Activated CD4-positive, alpha-beta T cell treated with anti-CD3 and anti-CD28 coated beads, Interleukin-10, Interleukin-2, amounts not matched to agents 100 ng/mL and 50 ng/mL, durations not matched to agents 16 hours and 8 hours (primary cell): ENCODE measurements around the gene C8G.

Source experiments
- DNase-seq: peaks from one replicate; pipeline ENCODE4 v3.0.0-alpha.2; 2020

C8G gene

DNA sequence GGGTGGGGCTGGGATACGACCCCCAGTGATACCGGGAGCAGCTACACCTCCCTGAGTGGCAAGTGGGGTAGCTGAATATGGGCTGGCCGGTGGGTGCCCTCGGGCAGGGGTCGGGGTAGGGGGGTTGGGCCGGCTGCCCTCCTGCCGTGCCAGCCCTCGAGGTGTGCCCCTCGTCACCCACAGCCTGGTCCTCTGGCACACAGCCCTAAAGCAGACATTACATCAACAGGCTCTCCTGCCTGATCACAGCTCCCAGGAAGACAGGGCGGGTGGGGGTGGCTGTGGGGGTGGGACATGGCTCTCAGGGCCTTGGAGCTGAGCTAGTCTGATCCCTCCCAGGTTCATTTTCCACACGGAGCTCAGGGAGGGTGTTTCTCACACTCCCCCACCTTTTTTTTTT, 23.7 kb upstream of the C8G start:
- no peak for DNase-seq

DNA sequence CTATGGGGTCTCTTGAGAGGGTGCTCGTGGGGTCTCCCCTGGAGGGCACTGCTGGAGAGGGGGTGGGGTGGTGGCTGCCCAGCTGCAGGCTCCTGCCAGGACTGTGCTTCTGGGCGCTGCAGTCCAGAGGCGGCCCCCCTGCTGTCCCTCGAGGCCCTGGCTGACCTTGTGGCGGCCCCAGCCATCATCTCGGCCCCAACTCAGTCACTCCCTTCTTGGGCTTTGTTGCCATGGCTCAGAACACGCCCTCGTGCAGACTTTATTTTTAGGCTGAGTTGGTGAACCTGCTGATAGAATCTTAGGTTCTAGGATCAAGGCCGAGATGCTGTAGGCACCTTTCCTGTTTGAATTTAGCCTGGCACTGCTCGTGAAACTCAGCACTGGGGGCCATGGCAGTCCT, 23.3 kb upstream of the C8G start:
- no peak for DNase-seq

DNA sequence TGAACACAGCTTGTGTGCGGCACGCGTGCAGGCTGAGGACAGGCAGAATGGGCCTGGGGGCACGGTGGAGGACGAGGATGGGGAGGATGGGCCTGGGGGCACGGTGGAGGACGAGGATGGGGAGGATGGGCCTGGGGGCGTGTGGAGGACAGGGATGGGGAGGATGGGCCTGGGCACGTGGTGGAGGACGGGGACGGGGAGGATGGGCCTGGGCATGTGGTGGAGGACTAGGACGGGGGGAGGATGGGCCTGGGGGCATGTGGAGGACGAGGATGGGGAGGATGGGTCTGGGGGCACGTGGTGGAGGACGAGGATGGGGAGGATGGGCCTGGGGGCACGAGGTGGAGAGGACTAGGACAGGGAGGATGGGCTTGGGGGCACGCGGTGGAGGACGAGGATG, 22.5 kb upstream of the C8G start:
- DNase-seq = no peak

DNA sequence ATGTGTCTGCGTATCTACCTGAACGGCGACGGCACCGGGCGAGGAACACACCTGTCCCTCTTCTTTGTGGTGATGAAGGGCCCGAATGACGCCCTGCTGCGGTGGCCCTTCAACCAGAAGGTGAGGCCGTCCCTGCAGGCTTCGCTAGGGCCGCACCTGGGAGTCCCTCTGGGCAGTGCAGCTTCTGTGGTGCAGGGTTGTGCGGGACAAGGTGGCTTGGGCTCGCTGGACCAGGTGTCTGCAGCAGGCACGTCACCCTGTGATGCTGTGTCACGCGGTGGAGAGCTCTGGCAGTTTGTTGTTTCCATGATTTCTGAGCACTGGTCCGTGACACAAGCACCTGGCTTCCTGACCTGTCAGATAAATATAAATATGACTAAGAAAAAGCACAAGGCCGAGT, 21.2 kb upstream of the C8G start:
- DNase-seq = no peak

DNA sequence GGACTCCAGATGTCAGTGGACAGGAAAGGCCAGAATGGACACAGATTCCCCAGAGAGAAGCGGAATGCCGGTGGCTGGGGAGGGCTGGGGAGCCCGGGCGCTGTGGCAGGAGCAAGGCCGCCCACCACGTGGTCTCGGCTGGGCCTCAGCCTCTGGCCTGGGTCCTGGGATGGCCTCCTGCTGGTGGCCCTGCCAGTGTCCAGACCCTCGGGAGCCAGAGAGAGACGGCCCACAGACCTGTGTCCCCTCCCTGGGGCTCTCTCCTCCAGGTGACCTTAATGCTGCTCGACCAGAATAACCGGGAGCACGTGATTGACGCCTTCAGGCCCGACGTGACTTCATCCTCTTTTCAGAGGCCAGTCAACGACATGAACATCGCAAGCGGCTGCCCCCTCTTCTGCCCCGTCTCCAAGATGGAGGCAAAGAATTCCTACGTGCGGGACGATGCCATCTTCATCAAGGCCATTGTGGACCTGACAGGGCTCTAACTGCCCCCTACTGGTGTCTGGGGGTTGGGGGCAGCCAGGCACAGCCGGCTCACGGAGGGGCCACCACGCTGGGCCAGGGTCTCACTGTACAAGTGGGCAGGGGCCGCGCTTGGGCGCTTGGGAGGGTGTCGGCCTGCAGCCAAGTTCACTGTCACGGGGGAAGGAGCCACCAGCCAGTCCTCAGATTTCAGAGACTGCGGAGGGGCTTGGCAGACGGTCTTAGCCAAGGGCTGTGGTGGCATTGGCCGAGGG, 19.5 kb upstream of the C8G start:
- DNase-seq = no peak

DNA sequence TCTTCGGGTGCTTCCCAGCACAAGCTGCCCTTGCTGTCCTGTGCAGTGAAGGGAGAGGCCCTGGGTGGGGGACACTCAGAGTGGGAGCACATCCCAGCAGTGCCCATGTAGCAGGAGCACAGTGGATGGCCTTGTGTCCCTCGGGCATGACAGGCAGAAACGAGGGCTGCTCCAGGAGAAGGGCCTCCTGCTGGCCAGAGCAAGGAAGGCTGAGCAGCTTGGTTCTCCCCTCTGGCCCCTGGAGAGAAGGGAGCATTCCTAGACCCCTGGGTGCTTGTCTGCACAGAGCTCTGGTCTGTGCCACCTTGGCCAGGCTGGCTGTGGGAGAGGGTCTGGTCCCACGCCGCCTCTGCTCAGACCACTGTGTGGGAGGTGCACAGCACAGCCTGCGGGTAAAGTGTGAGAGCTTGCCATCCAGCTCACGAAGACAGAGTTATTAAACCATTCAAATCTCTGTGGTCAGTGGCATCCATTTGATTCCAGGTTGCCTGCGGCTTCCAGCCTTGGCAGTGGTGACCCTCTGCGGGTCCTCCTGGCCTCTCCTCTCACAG, 18.8 kb upstream of the C8G start:
- DNase-seq = no peak

DNA sequence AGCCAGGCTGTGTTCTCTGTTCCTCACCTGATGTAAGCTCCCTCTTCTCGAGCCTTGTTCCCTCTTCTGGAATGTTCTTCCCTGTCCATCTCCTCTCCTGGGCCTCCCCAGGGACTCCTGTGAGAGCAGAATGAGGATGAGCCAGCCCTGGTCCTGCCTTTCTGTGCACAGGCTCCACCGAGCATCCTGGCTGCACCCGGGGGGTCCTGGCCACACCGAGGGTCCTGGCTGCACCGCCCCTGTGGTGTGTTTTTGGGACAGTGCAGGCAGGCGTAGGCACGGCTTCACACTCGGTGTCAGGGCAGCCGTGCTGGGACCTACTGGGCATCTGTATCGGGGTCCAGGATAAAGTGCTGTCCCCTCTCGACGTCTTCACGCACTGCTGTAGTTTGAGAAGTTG, 18.3 kb upstream of the C8G start:
- no peak for DNase-seq

DNA sequence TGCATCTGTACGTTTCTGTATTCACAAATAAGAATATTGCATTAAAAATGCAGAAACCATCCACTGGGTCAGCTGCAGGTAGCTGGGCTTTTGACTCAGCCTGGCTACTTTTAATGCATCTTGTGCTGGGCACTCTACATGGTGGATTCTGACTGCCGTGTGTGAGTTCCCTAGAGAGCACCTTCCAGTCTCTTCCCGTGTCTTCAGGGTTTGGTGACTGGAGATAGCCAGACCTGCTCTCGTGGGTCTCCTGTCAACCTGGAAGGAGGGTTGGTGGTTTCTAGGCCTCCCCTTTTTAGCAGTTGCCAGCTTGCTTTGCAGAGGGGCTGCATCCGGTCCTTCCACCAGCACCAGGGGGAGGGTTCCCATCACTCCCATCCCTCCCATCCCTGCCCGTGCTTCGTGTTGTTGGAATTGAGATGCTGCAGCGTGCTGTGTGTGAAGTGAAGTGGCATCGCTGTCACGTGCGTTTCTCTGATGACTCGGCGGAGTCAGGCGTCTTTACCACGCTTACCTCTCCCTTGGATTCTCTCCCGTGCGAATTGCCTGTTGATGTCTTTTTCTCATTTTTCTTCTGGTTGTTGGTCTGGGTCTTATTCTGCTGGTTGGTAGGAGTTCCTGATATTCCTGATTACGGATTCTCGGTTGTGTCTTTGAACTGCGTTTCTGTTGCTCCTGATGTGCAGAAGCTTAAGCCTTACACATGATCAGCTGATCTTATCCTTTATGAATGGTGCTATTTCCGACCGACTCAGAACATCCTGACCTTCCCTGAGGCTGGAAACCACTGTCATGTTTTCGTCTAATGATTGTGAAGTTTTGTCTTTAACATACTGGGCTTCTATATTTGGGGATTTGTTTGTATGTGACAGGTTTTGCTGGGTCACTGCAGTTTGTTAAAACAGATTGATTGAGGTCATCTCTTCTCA, 17.4 kb upstream of the C8G start:
- DNase-seq = no peak

DNA sequence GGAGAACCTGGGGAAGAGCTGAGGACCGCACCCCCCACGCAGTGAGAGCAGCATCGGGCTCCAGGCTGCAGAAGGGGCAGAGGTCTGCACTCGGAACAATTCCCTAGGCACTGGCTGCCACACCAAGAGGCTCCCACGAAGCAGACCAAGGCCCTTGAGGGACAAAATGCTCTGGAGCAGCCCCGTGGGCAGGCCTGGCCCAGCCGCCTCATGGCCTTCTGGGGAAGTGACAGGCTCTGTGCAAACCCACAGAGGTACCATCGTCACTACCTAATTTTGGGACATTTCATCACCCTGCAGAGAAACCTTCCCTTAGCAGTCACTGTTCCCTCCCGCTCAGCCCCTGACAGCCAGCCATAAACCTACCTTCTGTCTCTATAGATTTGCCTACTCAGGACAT, 16.5 kb upstream of the C8G start:
- no peak for DNase-seq

DNA sequence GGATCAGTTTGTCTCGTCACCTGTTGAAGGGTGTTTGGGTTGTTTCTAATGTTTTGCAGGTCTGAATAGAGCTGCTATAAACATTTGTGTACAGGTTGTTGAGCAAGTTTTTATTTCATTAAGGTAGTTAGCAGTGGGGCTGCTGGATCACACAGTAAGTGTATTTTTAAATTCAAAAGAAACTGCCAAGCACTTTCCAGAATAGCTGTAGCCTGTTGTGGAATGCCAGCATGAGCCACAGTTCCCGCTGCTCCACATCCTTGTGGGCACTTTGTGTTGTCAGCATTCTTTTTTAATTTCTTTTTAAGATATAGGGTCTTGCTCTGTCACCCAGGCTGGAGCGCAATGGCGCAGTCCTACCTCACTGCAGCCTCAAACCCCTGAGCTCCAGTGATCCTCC, 15.0 kb upstream of the C8G start:
- DNase-seq = no peak

DNA sequence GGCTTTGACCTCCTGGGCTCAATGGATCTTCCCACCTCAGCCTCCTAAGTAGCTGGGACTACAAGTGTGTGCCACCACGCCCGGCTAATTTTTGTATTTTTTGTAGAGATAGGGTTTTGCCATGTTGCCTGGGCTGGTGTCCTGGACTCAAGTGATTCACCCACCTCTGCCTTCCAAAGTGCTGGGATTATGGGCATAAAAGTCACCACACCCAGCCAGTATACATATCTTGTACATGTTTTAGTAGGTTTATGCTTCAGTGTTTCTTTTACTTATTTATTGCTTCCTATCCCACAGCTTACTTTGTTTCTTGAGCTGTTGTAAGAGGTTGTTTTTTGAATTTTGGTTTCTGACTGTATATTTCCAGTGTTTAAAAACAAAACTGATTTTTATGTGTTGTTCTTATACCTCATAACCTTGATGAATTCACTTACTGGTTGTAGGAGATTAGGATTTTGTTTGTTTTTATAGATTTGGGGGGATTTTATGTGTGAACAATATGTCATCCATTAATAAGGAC, 13.4 kb upstream of the C8G start:
- no peak for DNase-seq

DNA sequence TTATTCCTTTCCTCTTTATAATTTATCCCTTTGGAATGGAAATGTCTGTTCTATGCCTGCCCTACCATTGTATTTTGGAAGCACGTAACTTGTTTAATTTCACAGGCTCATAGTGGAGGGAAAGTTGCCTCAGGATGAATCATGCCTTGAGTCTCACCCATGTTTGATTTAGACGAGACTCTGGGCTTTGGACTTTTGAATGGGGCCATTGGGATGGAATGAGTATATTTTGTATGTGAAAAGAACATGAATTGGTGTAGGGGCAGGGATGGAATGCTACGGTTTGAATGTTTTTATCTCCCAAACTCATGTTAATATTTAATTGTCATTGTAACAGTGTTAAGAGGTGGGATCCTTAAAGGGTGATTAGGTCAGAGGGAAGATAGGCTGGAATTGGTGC, 10.8 kb upstream of the C8G start:
- no peak for DNase-seq

DNA sequence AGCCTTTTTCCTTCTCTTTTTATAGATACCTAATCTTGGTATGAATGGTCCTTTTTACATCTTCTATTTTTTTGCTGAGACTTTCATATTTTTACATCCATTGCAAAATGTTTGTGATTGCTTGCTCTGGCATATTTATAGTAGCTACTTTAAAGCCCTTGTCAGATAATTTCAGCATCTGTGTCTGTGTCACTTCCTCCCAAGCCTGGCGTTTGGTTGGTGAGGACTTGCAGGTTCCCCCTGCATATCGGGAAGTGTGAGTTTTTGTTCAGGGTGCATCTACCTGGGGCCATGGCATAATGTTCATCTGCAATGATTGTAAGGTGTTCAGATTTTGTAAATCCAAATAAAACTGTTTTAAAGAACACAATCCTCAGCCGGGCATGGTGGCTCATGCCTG, 9.4 kb upstream of the C8G start:
- no peak for DNase-seq

DNA sequence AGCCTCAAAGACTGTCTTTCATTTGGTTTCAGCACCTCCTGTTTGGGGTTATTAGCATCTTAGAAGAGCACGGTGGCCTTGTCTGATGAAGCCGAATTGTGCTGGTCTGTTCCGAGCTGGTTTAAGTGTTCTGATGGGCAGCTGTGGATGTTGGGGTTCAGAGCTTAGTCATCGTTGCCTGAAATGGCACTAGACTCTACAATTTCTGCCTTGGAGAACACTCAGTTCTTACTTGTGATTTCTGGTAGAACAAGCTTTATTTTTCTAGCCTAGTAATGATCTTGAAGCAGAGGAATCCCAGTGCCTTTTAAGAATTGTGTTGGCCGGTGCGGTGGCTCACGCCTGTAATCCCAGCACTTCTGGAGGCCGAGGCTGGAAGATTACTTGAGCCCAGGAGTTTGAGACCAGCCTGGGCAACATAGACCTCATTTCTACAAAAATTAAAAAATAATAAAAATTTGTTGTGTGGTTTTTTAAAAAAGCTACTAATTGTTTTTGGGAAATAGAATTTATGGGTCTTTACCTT, 8.3 kb upstream of the C8G start:
- DNase-seq = no peak

DNA sequence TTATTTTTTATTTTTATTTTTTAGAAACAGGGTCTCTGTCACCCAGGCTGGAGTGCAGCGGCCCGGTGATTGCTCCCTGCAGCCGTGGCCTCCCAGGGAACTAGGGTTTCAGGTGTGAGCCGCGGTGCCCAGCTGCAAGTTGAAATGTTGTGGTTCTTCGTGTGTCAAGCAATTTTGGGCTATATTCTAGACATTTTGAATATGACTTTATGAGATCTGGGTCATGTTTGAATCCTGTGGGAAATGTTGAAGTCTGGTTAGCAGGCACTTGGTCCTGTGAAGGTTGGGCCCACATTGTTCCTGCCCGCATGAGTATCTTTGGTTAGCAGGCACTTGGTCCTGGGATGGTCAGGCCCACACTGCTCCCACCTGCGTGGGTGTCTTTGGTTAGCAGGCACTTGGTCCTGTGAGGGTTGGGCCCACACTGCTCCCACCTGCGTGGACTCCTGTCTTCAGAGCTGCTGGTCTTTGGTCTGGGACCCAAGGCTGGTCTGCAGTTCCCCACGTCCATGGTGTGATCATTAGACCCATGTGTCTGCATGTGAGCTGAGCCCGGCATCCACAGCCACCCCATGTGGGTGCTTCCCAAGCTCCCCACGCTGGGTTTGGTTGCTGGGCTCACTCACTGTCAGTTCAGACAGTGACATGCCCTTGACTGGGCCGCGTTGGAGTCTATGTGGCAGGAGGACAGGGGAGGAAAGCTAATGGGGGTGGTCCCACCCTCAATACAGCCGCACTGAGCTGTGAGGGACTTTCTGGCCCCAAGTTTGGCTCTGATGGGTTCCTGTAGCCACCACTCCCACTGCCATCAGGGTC, 7.6 kb upstream of the C8G start:
- no peak for DNase-seq

DNA sequence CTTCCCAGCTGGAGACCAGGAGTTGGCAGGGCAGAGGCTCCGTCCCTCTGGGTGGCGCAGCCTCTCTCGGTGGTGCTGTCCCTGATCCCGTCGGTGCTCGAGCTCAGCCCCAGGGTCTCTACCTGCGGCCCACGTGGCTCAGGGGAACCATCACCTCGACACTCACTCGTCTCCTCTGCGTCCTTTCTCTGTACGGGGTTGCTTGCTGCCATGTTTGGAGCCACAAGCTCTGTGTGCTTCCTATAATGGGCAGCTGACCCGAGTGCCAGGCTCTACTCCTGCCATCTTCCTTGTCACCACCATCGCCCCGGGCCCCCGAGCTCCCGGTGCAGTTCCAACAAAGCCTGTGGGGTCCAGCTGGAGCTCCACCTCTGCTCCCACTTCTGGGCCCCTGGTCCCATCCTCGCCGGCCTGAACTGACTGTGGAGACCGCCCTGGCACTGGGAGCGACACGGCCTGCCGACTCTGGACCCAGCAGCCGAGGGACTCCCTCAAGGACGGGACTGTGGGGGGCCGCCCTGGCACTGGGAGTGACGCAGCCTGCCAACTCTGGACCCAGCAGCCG, 5.5 kb upstream of the C8G start:
- no peak for DNase-seq

DNA sequence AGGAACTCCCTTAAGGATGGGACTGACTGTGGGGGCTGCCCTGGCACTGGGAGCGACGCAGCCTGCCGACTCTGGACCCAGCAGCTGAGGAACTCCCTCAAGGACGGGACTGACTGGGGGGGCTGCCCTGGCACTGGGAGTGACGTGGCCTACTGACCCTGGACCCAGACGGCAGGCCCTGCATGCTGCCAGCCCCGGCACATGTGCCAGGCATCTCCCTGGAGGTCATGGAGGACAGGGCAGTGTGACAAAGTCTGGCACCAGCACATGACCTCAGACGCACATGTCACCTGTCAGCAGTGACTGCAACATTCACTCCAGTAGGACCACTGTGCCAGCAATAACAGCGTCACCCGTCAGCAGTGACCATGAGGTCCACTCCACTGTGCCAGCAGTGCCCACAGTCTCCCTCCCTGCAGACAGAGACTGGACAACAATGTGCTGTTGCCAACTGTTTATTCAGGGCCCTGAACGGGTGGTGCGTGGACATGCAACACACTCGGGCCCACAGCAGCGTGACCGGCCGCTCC, 5.0 kb upstream of the C8G start:
- DNase-seq = no peak

DNA sequence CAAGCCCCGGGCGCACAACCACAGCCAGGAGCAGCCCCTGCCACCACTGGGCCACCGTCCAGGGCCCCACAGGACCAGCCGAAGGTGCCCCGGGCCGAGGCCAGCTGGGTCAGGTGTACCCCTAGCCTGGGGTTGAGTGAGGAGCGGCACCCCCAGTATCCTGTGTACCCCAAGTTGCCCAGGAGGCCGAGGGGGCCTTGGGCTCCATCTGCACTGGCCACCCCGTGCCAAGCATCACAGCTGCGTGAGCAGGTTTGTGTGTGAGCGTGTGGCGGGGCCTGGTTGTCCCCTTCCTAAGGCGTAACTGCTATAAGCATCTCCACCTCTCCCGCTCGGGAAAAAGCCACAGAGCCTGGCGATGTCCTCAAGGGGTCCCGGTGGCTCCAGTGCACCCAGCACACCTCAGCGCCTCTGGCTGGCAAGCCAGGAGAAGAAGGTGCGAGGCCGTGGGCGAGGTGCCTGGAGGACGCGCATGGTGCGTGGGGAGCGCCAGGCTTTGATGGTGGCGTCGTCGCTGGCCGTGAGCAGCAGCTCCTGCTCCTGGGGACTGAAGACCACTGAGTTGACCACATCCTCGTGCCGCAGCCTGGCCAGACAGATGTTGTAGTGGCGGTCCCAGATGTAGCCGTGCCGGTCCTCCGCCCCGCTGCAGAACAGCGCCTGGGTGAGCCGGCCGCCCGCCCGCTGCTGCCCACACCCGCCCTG, 4.4 kb upstream of the C8G start:
- DNase-seq = no peak

DNA sequence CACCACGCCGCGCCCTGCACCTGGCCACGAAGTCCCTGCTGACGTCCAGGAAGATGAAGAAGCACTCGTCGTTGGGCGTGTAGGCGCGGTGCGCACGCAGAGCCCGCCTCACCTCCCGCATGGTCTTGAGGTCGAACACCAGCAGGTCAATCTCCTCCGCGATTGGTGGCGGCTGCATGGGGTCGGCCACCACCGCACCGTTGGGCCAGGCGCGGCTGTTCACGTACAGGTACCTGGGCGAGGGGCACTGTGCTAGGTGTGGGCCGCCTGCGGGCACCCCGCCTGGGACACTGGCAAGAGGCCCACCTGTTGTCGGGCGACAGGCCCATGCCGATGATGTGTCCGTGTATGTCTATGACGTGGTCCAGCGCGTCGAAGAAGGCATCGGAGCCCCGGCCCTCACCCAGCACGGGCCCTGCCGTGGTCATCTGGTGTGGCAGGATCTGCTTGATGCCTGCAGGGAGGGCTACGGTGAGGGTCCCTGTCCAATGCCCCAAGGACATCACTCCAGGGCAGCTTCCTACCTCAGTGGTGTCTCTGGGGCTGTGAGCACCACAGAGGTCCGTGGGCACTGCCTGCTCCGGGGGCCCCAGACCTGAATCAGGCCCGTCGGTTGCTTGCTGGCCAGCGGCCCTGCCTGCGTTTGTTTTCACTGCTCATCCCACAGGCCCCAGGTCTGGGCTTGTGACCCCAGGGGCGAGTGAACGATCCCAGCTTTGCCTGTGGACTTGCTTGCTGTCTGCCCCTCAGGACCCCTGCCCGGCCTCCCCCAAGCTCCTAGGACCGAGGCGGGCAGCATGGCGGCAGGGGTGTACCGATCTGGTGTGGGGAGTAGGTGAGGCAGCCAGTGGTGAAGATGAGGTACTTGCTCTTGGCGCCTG, 3.6 kb upstream of the C8G start:
- no peak for DNase-seq

DNA sequence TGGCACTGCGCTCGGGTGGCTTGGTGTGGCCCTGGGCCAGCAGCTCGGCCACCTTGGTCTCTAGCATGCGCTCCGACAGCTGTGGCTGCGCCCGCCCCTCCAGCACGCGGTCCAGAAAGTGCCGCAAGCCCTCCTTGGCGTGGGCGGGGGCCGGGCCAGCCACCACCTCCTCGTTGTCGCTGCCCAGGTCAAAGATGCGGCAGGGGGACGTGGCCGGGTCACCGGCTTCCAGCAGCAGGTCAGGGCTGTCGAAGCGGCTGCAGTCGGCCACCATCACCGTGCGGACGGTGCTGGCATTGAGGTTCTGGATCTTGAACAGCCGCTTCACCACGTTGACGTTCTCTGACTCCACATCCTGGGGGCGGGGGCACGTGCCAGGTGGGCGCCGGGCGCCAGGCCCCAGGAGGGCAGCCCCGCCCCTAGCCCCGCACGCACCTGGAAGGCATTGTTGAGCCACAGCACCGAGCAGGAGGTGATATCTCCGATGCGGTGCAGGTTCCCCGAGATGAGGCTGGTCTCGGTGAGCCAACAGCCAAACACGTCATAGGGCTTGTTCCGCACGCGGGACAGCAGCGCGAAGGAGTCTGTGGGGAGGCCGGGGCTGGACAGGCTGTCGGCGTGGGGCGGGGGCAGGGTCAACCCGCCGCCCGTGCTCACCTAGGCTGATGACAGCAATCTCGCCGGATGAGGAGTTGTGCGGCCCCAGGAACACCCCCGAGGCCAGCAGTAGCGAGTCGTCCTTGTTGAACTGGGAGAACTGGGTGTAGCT, 2.7 kb upstream of the C8G start:
- no peak for DNase-seq
